Activated CD8-positive, alpha-beta T cell treated with anti-CD3 and anti-CD28 coated beads for 36 hours (primary cell): ENCODE data around the gene MYO5B. TPM values are rescaled to one million over a fixed set of nuclear protein-coding genes. Genes with fewer than 3 reads are reported as not detected.
A peak's percentile ranks its signal among the peaks of the same experiment; 100 is the strongest.

Experiments used
- ATAC-seq: fragments of 200-7000 bp; cut with Tn5 transposase; one replicate; pipeline ENCODE4 v1.10.0; 2021; ENCODE audit warnings: mild to moderate bottlenecking, moderate library complexity
- CTCF ChIA-PET: fragments of 350-600 bp; sonication (Branson Sonifier 250); formaldehyde crosslinking; loops from one replicate; lab custom pipeline; 2021; ENCODE audit warnings: antibody characterized with exemption; lab: Charles Lee
- POLR2A ChIA-PET: fragments of 350-600 bp; sonication (Branson Sonifier 250); formaldehyde crosslinking; loops from one replicate; lab custom pipeline; 2021; ENCODE audit warnings: antibody characterized with exemption; lab: Charles Lee
- DNase-seq: peaks from one replicate; pipeline ENCODE4 v3.0.0-alpha.2; 2020
- H3K27ac Mint-ChIP-seq: one replicate; pipeline ENCODE4 v1.8.0; 2021; ENCODE audit warnings: mild to moderate bottlenecking, mixed read lengths
- H3K27me3 Mint-ChIP-seq: one replicate; pipeline ENCODE4 v1.8.0; 2021; ENCODE audit warnings: mixed read lengths
- H3K36me3 Mint-ChIP-seq: one replicate; pipeline ENCODE4 v1.8.0; 2021; ENCODE audit warnings: low read depth, mixed read lengths
- H3K4me1 Mint-ChIP-seq: one replicate; pipeline ENCODE4 v1.8.0; 2021; ENCODE audit warnings: low read depth, mixed read lengths
- H3K4me3 Mint-ChIP-seq: one replicate; pipeline ENCODE4 v1.8.0; 2021; ENCODE audit warnings: mild to moderate bottlenecking, moderate library complexity, mixed read lengths
- H3K9me3 Mint-ChIP-seq: one replicate; pipeline ENCODE4 v1.8.0; 2021; ENCODE audit warnings: mixed read lengths
- CTCF ChIP-seq: fragments of 200-600 bp; IDR thresholded peaks from one replicate; pipeline ENCODE4 v1.8.0; 2022; ENCODE audit warnings: antibody characterized with exemption, mild to moderate bottlenecking
- intact Hi-C: fragments of 100-400 bp; cut with micrococcal nuclease; formaldehyde crosslinking; loops from one replicate; pipeline ENCODE4 v1.10.0; 2022
- total RNA-seq, 2 experiments: library from RNA; stranded (reverse); gene quantifications; one replicate each; pipeline ENCODE4 v1.2.3, GENCODE V29; 2021

The MYO5B gene
- total RNA-seq, 2 experiments from 2014 or later: 0.09 TPM; not detected in 1

DNA sequence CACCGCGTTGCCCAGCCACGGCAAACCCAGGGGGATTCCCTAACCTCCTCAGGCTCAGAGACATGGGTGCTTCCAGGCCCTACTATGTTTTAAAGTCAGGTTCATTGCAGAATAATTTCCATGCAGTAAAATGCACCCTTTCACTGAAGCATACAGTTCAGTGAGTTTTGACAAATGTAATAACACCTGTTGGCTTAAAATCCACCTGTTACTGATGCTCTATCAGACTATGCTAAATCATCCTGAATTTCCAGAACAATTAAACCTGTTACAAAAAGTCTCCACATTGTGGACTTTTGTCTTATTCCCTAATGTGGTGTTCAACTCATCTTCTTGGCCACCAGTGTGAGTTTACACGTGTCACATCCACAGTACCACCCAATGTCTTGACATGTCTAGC is 234.6 kb downstream of the MYO5B start:
- H3K4me3 Mint-ChIP-seq: no peak overlapping the region
- intact Hi-C loops: no loop called here
- H3K4me1 Mint-ChIP-seq: peaks cover 37% of the 10 kb centered on the region
- no peaks in the 10 kb centered on the region for H3K36me3 Mint-ChIP-seq
- H3K27me3 Mint-ChIP-seq: peaks cover 29% of the 10 kb centered on the region
- ChIA-PET POLR2A (no interaction called here), CTCF (no interaction called here)
- H3K27ac Mint-ChIP-seq: no peak overlapping the region
- no peak for TF ChIP-seq CTCF
- ATAC-seq: no peak
- H3K9me3 Mint-ChIP-seq: no peaks in the 10 kb centered on the region
- no peak for DNase-seq

GRCh38 chr18:49959176-49959575 is 235.8 kb downstream of the MYO5B start:
- TF ChIP-seq CTCF: no peak
- Mint-ChIP-seq H3K36me3 (no peaks in the 10 kb centered on the region), H3K27ac (no peak overlapping the region), H3K4me1 (peaks cover 37% of the 10 kb centered on the region), H3K4me3 (no peak overlapping the region), H3K9me3 (no peaks in the 10 kb centered on the region), H3K27me3 (peaks cover 27% of the 10 kb centered on the region)
- intact Hi-C loops: no loop called here
- ChIA-PET POLR2A (no interaction called here), CTCF (no interaction called here)
- DNase-seq (peak; percentile 63), ATAC-seq (peak; percentile 90)

- Mint-ChIP-seq H3K36me3 (no peaks in the 10 kb centered on the region), H3K27ac (no peak overlapping the region), H3K9me3 (no peaks in the 10 kb centered on the region), H3K4me1 (peaks cover 43% of the 10 kb centered on the region), H3K27me3 (peaks cover 24% of the 10 kb centered on the region), H3K4me3 (no peak overlapping the region)
- POLR2A ChIA-PET: no interaction called here
- ATAC-seq (no peak), DNase-seq (no peak)
- TF ChIP-seq CTCF: no peak
- intact Hi-C loops: no loop called here
- CTCF ChIA-PET: no interaction called here
These were observed 239.7 kb downstream of the MYO5B start for GRCh38 chr18:49955263-49955662.

GRCh38 chr18:49953391-49953790 is 241.6 kb downstream of the MYO5B start:
- ChIA-PET POLR2A (no interaction called here), CTCF (no interaction called here)
- no peak for DNase-seq
- intact Hi-C loops: no loop called here
- ATAC-seq: no peak
- TF ChIP-seq CTCF: no peak
- Mint-ChIP-seq H3K27me3 (peaks cover 16% of the 10 kb centered on the region), H3K4me1 (peaks cover 35% of the 10 kb centered on the region), H3K36me3 (no peaks in the 10 kb centered on the region), H3K9me3 (no peaks in the 10 kb centered on the region), H3K4me3 (no peak overlapping the region), H3K27ac (no peak overlapping the region)

DNA sequence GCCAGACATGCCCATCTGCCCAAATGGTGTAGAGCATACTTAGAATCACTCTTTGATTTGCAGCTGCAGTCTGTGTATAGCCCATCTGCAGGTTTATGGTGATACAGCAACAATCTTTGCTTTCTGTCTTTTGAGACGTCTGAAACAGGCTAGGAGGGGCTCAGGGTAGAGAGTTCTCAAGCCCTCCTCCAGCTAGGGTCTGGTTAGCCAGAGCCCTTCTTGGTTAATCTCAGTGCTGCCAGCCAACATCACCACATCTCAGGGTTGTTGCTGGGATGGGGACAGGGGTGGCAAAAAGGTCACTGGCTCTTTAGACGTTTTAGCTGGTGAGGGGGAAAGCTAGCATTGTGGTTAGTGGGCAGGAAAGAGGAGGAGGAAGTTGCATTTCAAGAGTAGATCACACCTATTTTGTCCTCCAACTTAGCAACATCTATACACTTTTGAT is 245.0 kb downstream of the MYO5B start:
- Mint-ChIP-seq H3K4me1 (peaks cover 30% of the 10 kb centered on the region), H3K27me3 (peaks cover 9% of the 10 kb centered on the region), H3K9me3 (no peaks in the 10 kb centered on the region), H3K4me3 (no peak overlapping the region), H3K27ac (no peak overlapping the region), H3K36me3 (no peaks in the 10 kb centered on the region)
- ChIA-PET POLR2A (no interaction called here), CTCF (no interaction called here)
- ATAC-seq: peak; percentile 81
- TF ChIP-seq CTCF: no peak
- intact Hi-C loops: no loop called here
- DNase-seq: peak; percentile 54
